Kasumi-1 (cell line): ENCODE measurements around the gene THRAP3.

Experiments used
- DNase-seq, 2 experiments: peaks; one replicate each; lab custom pipeline; 2025; lab: John Stamatoyannopoulos, UW

Gene THRAP3

DNA sequence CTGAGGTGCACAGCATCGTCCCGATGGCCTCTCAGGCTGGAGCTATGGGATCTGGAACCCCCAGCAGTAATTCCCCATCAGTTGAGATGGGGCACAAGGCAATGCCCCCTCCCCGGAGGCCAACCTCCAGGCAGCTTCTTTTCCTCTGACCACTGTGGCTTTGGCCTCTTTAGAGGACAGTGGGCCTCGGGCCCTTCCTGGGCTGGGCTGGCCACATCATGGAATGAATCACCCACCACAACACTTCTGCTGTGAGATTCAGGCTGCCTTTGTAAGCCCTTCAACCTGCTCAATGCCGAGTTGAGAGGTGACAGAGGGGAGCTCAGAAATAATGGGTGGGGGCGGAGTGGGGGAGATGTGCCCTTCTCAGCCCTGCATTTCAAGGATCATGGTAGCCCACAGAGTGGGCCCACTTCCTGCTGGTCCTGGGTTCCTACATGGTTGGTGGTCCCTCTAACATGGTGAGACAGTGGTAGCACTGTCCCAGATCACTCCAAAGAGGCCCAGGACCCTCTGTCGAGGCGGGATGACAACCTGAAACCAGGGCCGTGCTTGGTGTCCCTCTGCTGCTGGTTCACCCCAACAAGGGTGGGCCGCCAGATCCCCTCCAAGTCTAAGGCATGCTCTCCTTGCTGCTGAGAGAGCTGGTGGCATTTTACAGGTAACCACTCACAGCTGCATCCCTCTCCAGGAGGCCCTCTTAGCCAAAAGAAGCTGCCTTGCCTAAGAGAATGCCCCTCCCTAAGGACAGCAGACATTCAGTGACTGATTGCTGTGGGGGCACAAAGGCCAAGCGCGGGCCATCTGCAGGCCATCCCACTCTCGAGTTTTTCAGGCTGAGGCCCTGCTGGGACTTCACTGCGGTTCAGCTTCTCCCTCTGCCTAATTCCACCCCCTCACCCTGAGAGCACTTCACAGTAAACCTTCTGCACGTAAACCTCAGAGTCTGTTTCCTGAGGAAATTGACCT is 129.0 kb downstream of the THRAP3 start:
- no peak for DNase-seq

GRCh38 chr1:36354486-36354885 is 130.2 kb downstream of the THRAP3 start:
- no peak for DNase-seq
